Measurements from ENCODE around the gene UST.

- TF ChIP-seq CTCF (IDR thresholded peaks at IDR 0.05 in 4 of 5, conservative IDR thresholded peaks at IDR 0.05 in 1 of 5), result no peak
- no peak for TF ChIP-seq POLR2A (IDR thresholded peaks at IDR 0.05)
Observed at GRCh38 chr6:148817689-148818088, 70.9 kb downstream of the UST start.

Measured in gastrocnemius medialis (tissue), 4 donors.